ENCODE measurements around the gene BCOR. TPM values are rescaled to one million over a fixed set of nuclear protein-coding genes. Genes with fewer than 3 reads are reported as not detected.

BCOR gene
- total RNA-seq, 1 experiment from 2014 or later, result 35.1 TPM

- Histone ChIP-seq H4K20me1 (ENCODE audit: insufficient read depth) (no peaks in the 10 kb centered on the region; the same call in 1 of the 2 replicates), H3K4me2 (ENCODE audit: low read length) (no peak overlapping the region), H3K4me3 (replicated peaks in 1 of 2; ENCODE audit: low read depth in 1 of 2, low read length in 2 of 2) (no peak overlapping the region), H3K36me3 (ENCODE audit: control insufficient read depth in 1 of 2, insufficient read depth in 2 of 2, low read length in 2 of 2) (peaks cover 58 to 67% of the 10 kb centered on the region in 2 experiments), H3K27me3 (ENCODE audit: insufficient read depth, low read length) (no peaks in the 10 kb centered on the region), H3K4me1 (ENCODE audit: control insufficient read depth in 1 of 2, insufficient read depth in 2 of 2, low read length in 2 of 2) (no peaks in the 10 kb centered on the region), H3K27ac (ENCODE audit: low read depth, low read length) (no peak overlapping the region), H2AFZ (ENCODE audit: low read depth, low read length, poor library complexity, severe bottlenecking) (no peak overlapping the region), H3K79me2 (ENCODE audit: insufficient read depth, low read length) (peaks cover 63% of the 10 kb centered on the region), H3K9ac (ENCODE audit: low read length) (no peak overlapping the region), H3K9me3 (ENCODE audit: control insufficient read depth in 1 of 2, insufficient read depth in 1 of 2, low read depth in 1 of 2, low read length in 2 of 2) (no peaks in the 10 kb centered on the region), H3K9me2 (ENCODE audit: insufficient read depth) (no peaks in the 10 kb centered on the region)
- ATAC-seq, result no peak
- POLR2A ChIA-PET, result no interaction called here
- intact Hi-C loops (cut with micrococcal nuclease), result loop anchor here (10.0 kb wide), 1 partner anchor 242 kb away; no protein-coding TSS in a partner anchor
- no peak for DNase-seq (ENCODE audit: low read depth, low spot score)
- BruUV-seq (replicated peaks), result no TSS peak
- RAD21 ChIA-PET (ENCODE audit: low non-redundant PET in 1 of 2, low total read pairs in 2 of 2, uncharacterized antibody in 2 of 2, unreplicated experiment in 2 of 2), result no interaction called here
- TF ChIP-seq, protein P1, sequence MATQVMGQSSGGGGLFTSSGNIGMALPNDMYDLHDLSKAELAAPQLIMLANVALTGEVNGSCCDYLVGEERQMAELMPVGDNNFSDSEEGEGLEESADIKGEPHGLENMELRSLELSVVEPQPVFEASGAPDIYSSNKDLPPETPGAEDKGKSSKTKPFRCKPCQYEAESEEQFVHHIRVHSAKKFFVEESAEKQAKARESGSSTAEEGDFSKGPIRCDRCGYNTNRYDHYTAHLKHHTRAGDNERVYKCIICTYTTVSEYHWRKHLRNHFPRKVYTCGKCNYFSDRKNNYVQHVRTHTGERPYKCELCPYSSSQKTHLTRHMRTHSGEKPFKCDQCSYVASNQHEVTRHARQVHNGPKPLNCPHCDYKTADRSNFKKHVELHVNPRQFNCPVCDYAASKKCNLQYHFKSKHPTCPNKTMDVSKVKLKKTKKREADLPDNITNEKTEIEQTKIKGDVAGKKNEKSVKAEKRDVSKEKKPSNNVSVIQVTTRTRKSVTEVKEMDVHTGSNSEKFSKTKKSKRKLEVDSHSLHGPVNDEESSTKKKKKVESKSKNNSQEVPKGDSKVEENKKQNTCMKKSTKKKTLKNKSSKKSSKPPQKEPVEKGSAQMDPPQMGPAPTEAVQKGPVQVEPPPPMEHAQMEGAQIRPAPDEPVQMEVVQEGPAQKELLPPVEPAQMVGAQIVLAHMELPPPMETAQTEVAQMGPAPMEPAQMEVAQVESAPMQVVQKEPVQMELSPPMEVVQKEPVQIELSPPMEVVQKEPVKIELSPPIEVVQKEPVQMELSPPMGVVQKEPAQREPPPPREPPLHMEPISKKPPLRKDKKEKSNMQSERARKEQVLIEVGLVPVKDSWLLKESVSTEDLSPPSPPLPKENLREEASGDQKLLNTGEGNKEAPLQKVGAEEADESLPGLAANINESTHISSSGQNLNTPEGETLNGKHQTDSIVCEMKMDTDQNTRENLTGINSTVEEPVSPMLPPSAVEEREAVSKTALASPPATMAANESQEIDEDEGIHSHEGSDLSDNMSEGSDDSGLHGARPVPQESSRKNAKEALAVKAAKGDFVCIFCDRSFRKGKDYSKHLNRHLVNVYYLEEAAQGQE (IDR thresholded peaks at IDR 0.05; ENCODE audit: low read depth), result no peak
- TF ChIP-seq POLR2AphosphoS5 (IDR thresholded peaks at IDR 0.05; ENCODE audit: low read depth, low read length), result no peak
- no peak for TF ChIP-seq EGR1 (IDR thresholded peaks at IDR 0.05; ENCODE audit: low read depth)
- no peak for TF ChIP-seq ELF1 (IDR thresholded peaks at IDR 0.05; ENCODE audit: borderline replicate concordance, low read depth)
- TF ChIP-seq FOSL1 (IDR thresholded peaks at IDR 0.05; ENCODE audit: low read depth), result no peak
- no peak for TF ChIP-seq EZH2 (IDR thresholded peaks at IDR 0.05)
- no peak for TF ChIP-seq JUND (IDR thresholded peaks at IDR 0.05)
- TF ChIP-seq, protein P2, sequence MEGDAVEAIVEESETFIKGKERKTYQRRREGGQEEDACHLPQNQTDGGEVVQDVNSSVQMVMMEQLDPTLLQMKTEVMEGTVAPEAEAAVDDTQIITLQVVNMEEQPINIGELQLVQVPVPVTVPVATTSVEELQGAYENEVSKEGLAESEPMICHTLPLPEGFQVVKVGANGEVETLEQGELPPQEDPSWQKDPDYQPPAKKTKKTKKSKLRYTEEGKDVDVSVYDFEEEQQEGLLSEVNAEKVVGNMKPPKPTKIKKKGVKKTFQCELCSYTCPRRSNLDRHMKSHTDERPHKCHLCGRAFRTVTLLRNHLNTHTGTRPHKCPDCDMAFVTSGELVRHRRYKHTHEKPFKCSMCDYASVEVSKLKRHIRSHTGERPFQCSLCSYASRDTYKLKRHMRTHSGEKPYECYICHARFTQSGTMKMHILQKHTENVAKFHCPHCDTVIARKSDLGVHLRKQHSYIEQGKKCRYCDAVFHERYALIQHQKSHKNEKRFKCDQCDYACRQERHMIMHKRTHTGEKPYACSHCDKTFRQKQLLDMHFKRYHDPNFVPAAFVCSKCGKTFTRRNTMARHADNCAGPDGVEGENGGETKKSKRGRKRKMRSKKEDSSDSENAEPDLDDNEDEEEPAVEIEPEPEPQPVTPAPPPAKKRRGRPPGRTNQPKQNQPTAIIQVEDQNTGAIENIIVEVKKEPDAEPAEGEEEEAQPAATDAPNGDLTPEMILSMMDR (IDR thresholded peaks at IDR 0.05 in 2 of 3, conservative IDR thresholded peaks at IDR 0.05 in 1 of 3; ENCODE audit: borderline replicate concordance in 1 of 3, insufficient read depth in 1 of 3, low read depth in 2 of 3, low read length in 2 of 3), result no peak
- no peak for TF ChIP-seq ZBTB33 (IDR thresholded peaks at IDR 0.05; ENCODE audit: extremely low read depth, insufficient replicate concordance, low read length)
- TF ChIP-seq, protein P3, sequence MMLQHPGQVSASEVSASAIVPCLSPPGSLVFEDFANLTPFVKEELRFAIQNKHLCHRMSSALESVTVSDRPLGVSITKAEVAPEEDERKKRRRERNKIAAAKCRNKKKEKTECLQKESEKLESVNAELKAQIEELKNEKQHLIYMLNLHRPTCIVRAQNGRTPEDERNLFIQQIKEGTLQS (IDR thresholded peaks at IDR 0.05), result no peak
- TF ChIP-seq SIN3A (IDR thresholded peaks at IDR 0.05; ENCODE audit: low read depth), result no peak
- TF ChIP-seq CBX3 (IDR thresholded peaks at IDR 0.05; ENCODE audit: low read depth), result no peak
- no peak for TF ChIP-seq YY1 (IDR thresholded peaks at IDR 0.05; ENCODE audit: extremely low read depth, insufficient replicate concordance, low read depth, low read length)
- CTCF ChIA-PET, result interaction anchor here (1.3 kb wide), 1 partner anchor 325 kb away, joined by 3 read pairs; no protein-coding TSS in a partner anchor
Observed at GRCh38 chrX:40056420-40056819, 41.3 kb downstream of the BCOR start.
